GM06990 (cell line): ENCODE results near the gene FGF12.
A peak's percentile ranks its signal among the peaks of the same experiment; 100 is the strongest.

Source experiments
- DNase-seq: peaks from one replicate; pipeline ENCODE4 v3.0.0-alpha.2; 2011; ENCODE audit not compliant: insufficient read length; ENCODE audit errors: extremely low read depth
- H3K27me3 ChIP-seq: replicated peaks from 2 replicates; pipeline ENCODE4 v1.6.0; 2011; ENCODE audit warnings: low read length; ENCODE audit not compliant: control insufficient read depth, insufficient read depth
- H3K36me3 ChIP-seq: 2 replicates; pipeline ENCODE4 v1.5.1; 2011; ENCODE audit warnings: low read length; ENCODE audit not compliant: control insufficient read depth, insufficient read depth
- H3K4me3 ChIP-seq: replicated peaks from 2 replicates; pipeline ENCODE4 v1.5.1; 2011; ENCODE audit warnings: low read depth, mild to moderate bottlenecking, control low read depth, low read length
- CTCF ChIP-seq: IDR thresholded peaks from 2 replicates; pipeline ENCODE4 v1.5.1; 2011; ENCODE audit warnings: low read length, control low read depth, mild to moderate bottlenecking, inconsistent platforms; ENCODE audit not compliant: insufficient read depth, poor library complexity, severe bottlenecking

The FGF12 gene

GRCh38 chr3:192514754-192515663 lies 212.3 kb downstream of the FGF12 start:
- TF ChIP-seq CTCF = no peak
- Histone ChIP-seq H3K4me3 (no peak overlapping the region; the same call in 1 of the 2 replicates), H3K27me3 (no peaks in the 10 kb centered on the region), H3K36me3 (no peaks in the 10 kb centered on the region)
- peak; percentile 11 for DNase-seq

GRCh38 chr3:192514081-192514753 lies 213.1 kb downstream of the FGF12 start:
- peak; percentile 6 for DNase-seq
- Histone ChIP-seq H3K4me3 (no peak overlapping the region), H3K27me3 (no peaks in the 10 kb centered on the region), H3K36me3 (no peaks in the 10 kb centered on the region)
- no peak for TF ChIP-seq CTCF

GRCh38 chr3:192505731-192506130 lies 221.6 kb downstream of the FGF12 start:
- TF ChIP-seq CTCF = no peak
- Histone ChIP-seq H3K4me3 (no peak overlapping the region), H3K36me3 (no peaks in the 10 kb centered on the region), H3K27me3 (no peaks in the 10 kb centered on the region)
- no peak for DNase-seq

GRCh38 chr3:192501401-192501800 lies 225.9 kb downstream of the FGF12 start:
- Histone ChIP-seq H3K27me3 (no peaks in the 10 kb centered on the region), H3K4me3 (no peak overlapping the region), H3K36me3 (no peaks in the 10 kb centered on the region)
- TF ChIP-seq CTCF = no peak
- no peak for DNase-seq

GRCh38 chr3:192496905-192497587 lies 230.3 kb downstream of the FGF12 start:
- Histone ChIP-seq H3K4me3 (no peak overlapping the region), H3K36me3 (no peaks in the 10 kb centered on the region), H3K27me3 (no peaks in the 10 kb centered on the region)
- DNase-seq = no peak
- no peak for TF ChIP-seq CTCF
